OCI-LY3 (cell line): ENCODE measurements around the gene PRDM7.

Experiments used
- H2AFZ ChIP-seq: fragments of 200-600, 300-600 bp; shearing (Covaris generic); 2 replicates; pipeline ENCODE4 v1.6.0; 2014; ENCODE audit warnings: antibody characterized with exemption, low read depth, low read length
- H3K27ac ChIP-seq: fragments of 200-600, 300-600 bp; sonication (generic); 2 replicates; pipeline ENCODE4 v1.5.1; 2014; ENCODE audit warnings: mild to moderate bottlenecking, low read length, moderate library complexity, mixed read lengths
- H3K27me3 ChIP-seq: fragments of 200-600, 300-600 bp; sonication (generic); 2 replicates; pipeline ENCODE4 v1.6.1; 2014; ENCODE audit warnings: low read depth, low read length, mixed read lengths
- H3K36me3 ChIP-seq: fragments of 200-600, 300-600 bp; sonication (generic); replicated peaks from 2 replicates; pipeline ENCODE3; 2014; ENCODE audit warnings: low read depth, low read length, mixed read lengths
- H3K4me1 ChIP-seq: fragments of 300-600, 200-600 bp; sonication (generic); 2 replicates; pipeline ENCODE4 v1.6.1; 2014; ENCODE audit warnings: low read length, mixed read lengths
- H3K4me2 ChIP-seq: fragments of 200-600, 300-600 bp; sonication (generic); 2 replicates; pipeline ENCODE4 v1.6.1; 2014; ENCODE audit warnings: low read length, mixed read lengths
- H3K4me3 ChIP-seq: fragments of 300-600, 200-600 bp; sonication (generic); 2 replicates; pipeline ENCODE4 v1.5.1; 2014; ENCODE audit warnings: antibody characterized with exemption, mild to moderate bottlenecking, low read length, moderate library complexity
- H3K79me2 ChIP-seq: fragments of 300-600, 200-600 bp; shearing (Covaris generic); 2 replicates; pipeline ENCODE4 v1.6.1; 2014; ENCODE audit warnings: mild to moderate bottlenecking, low read length, mixed read lengths
- H3K9ac ChIP-seq: fragments of 300-600, 200-600 bp; shearing (Covaris generic); 2 replicates; pipeline ENCODE4 v1.6.0; 2014; ENCODE audit warnings: mild to moderate bottlenecking, low read length, moderate library complexity
- H3K9me3 ChIP-seq: fragments of 200-600, 300-600 bp; shearing (Covaris generic); 2 replicates; pipeline ENCODE4 v1.6.1; 2014; ENCODE audit warnings: low read length, mixed read lengths; ENCODE audit not compliant: insufficient read depth
- H4K20me1 ChIP-seq: fragments of 200-600, 300-600 bp; sonication (generic); 2 replicates; pipeline ENCODE4 v1.6.1; 2016; ENCODE audit warnings: low read length, mixed read lengths; ENCODE audit not compliant: insufficient read depth
- CTCF ChIP-seq: fragments of 200-600, 300-600 bp; sonication (generic); IDR thresholded peaks from 2 replicates; pipeline ENCODE4 v1.5.1; 2014; ENCODE audit warnings: antibody characterized with exemption, low read length, low read depth
- EZH2phosphoT487 ChIP-seq: fragments of 200-600 bp; shearing (Covaris generic); IDR thresholded peaks from 2 replicates; pipeline ENCODE4 v1.6.1; 2018; ENCODE audit warnings: antibody characterized with exemption, mixed run types, low read depth

PRDM7 gene

GRCh38 chr16:90031931-90032673 lies 45.0 kb downstream of the PRDM7 start:
- Histone ChIP-seq H4K20me1 (0 out of 2 replicates have a peak, but pooled peaks cover 6% of the 10 kb centered on the region), H3K4me2 (no peak overlapping the region), H3K9ac (no peak overlapping the region), H3K4me3 (no peak overlapping the region), H3K27me3 (no peaks in the 10 kb centered on the region), H2AFZ (no peak overlapping the region), H3K27ac (no peak overlapping the region), H3K79me2 (no peaks in the 10 kb centered on the region), H3K36me3 (no peaks in the 10 kb centered on the region), H3K4me1 (no peaks in the 10 kb centered on the region), H3K9me3 (no peaks in the 10 kb centered on the region)
- TF ChIP-seq EZH2phosphoT487 (no peak), CTCF (no peak)

GRCh38 chr16:90031186-90031930 lies 45.8 kb downstream of the PRDM7 start:
- Histone ChIP-seq H3K4me1 (no peaks in the 10 kb centered on the region), H3K9me3 (no peaks in the 10 kb centered on the region), H3K36me3 (no peaks in the 10 kb centered on the region), H3K79me2 (no peaks in the 10 kb centered on the region), H3K27ac (no peak overlapping the region), H3K27me3 (peaks cover 1% of the 10 kb centered on the region; the same call in 1 of the 2 replicates), H3K9ac (no peak overlapping the region), H3K4me3 (no peak overlapping the region), H3K4me2 (no peak overlapping the region), H2AFZ (no peak overlapping the region), H4K20me1 (0 out of 2 replicates have a peak, but pooled peaks cover 6% of the 10 kb centered on the region)
- TF ChIP-seq CTCF (no peak), EZH2phosphoT487 (no peak)

GRCh38 chr16:90028985-90029384 lies 48.1 kb downstream of the PRDM7 start:
- Histone ChIP-seq H3K4me1 (no peaks in the 10 kb centered on the region), H3K27me3 (peaks cover 3% of the 10 kb centered on the region; the same call in 1 of the 2 replicates), H3K79me2 (no peaks in the 10 kb centered on the region), H3K4me2 (no peak overlapping the region), H4K20me1 (0 out of 2 replicates have a peak, but pooled peaks cover 6% of the 10 kb centered on the region), H3K27ac (no peak overlapping the region), H3K4me3 (no peak overlapping the region), H3K9me3 (no peaks in the 10 kb centered on the region), H3K36me3 (no peaks in the 10 kb centered on the region), H2AFZ (no peak overlapping the region), H3K9ac (no peak overlapping the region)
- TF ChIP-seq CTCF (no peak), EZH2phosphoT487 (no peak)

GRCh38 chr16:90027611-90028010 lies 49.5 kb downstream of the PRDM7 start:
- H3K27me3 ChIP-seq = peaks cover 3% of the 10 kb centered on the region; the same call in 1 of the 2 replicates
- H3K9me3 ChIP-seq = no peaks in the 10 kb centered on the region
- no peaks in the 10 kb centered on the region for H3K79me2 ChIP-seq
- H3K36me3 ChIP-seq = no peaks in the 10 kb centered on the region
- H3K4me1 ChIP-seq = no peaks in the 10 kb centered on the region
- H3K4me2 ChIP-seq = no peak overlapping the region
- H3K4me3 ChIP-seq = no peak overlapping the region
- no peak overlapping the region for H3K9ac ChIP-seq
- TF ChIP-seq CTCF (no peak), EZH2phosphoT487 (no peak)
- no peak overlapping the region for H2AFZ ChIP-seq
- no peak overlapping the region for H3K27ac ChIP-seq
- H4K20me1 ChIP-seq = 0 out of 2 replicates have a peak, but pooled peaks cover 6% of the 10 kb centered on the region
